HG02759 (cell line): Measurements from ENCODE around the gene FANCL.
"Not testable (repeated sequence)": the region's sequence is repeated elsewhere in the genome, so short reads cannot be mapped to it uniquely, and the experiment has no call there.

Source experiments
- ATAC-seq: cut with Tn5 transposase; IDR thresholded peaks from one replicate; pipeline ENCODE4 v1.9.1; 2021; ENCODE audit warnings: mild to moderate bottlenecking, moderate library complexity; ENCODE audit not compliant: unreplicated experiment

Gene FANCL

GRCh38 chr2:58155160-58155778 is 85.9 kb downstream of the FANCL start:
- no peak for ATAC-seq

DNA sequence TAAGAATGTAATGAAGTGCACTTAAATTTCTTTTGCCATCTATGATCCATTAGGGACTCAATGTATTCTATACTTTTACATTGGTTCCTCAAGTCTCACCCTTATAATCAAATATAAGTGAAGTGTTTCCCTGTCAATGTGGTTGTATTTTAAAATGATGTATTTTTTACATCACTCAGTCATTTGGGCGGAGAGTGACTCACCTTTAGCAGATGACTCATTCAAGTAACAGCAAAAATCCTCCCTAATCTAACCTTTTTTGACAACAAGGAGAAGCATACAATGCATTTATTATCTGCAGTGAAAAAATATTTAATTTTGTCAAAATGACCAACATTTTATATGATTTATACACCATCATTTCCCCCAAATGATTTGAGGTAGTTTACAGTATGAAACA is 94.4 kb downstream of the FANCL start:
- ATAC-seq: no peak

DNA sequence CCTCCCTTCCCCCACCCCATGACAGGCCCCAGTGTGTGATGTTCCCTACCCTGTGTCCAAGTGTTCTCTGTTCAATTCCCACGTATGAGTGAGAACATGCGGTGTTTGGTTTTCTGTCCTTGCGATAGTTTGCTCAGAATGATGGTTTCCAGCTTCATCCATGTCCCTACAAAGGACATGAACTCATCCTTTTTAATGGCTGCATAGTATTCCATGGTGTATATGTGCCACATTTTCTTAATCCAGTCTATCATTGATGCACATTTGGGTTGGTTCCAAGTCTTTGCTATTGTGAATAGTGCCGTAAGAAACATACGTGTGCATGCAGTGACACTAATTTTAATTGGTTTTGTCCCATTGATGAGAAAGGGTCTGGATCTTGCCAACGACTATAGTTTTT is 95.4 kb downstream of the FANCL start:
- not testable (repeated sequence) for ATAC-seq

GRCh38 chr2:58140508-58141072 is 100.5 kb downstream of the FANCL start:
- no peak for ATAC-seq

GRCh38 chr2:58138396-58139030 is 102.6 kb downstream of the FANCL start:
- ATAC-seq: no peak

- no peak for ATAC-seq
Measured at GRCh38 chr2:58137856-58138255, 103.3 kb downstream of the FANCL start.

DNA sequence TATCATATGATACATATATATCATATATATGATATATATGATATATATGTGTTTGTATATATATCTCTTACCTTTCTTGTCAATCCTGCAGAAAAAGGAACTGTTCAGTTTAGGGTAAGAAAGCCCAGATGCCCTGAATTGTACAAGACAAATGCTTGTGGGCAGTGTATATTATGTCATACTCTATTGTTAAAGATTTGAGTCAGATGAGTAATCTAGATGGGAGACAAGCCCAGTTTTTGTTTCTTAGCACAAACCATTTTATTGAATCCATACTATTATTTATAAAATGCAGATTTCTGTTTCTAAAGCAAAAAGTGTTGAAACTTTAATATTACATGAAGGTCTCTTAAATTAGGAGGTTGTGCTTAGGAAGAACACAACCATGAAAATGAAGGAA is 103.9 kb downstream of the FANCL start:
- no peak for ATAC-seq

- ATAC-seq: no peak
Measured at GRCh38 chr2:58135861-58136260, 105.3 kb downstream of the FANCL start.

GRCh38 chr2:58133395-58133794 is 107.7 kb downstream of the FANCL start:
- no peak for ATAC-seq

GRCh38 chr2:58131191-58132011 is 109.7 kb downstream of the FANCL start:
- ATAC-seq: no peak

DNA sequence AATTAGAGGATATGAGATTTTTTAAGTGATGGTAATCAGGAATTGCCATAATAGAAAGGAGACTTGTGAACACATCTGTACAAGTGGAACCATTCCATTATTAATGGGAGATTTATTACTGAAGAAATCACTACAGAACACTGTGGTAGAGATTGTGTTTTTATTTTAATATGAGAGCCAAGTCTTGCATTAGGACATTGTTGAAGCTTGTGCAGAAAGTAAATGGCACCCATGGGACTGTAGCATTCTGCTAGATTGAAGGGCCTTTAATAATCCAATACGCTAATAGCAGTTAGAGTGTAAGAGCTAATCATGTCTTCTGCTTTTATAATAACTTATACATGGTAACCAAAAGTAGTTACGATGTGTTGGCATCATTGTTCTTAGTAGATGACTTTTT is 110.9 kb downstream of the FANCL start:
- no peak for ATAC-seq

GRCh38 chr2:58127111-58127510 is 114.0 kb downstream of the FANCL start:
- ATAC-seq: no peak

DNA sequence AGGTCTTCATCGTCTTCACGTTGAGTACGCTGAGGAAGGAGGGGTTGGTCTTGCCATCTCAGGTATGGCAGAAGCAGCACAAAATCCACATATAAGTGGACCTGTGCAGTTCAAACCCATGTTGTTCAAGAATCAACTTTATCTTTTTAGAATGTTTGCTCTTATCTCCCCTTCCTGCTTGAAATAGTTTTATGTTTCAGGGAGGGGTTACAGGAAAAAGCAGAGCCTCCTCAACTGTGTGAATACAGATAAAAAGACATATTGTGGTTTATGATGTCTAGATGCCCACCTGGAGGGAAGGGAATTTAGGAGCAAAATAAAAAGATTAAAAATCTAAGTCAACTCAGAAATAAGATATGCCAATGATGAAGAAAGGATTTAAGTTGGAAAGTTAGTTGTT is 118.6 kb downstream of the FANCL start:
- ATAC-seq: no peak

- no peak for ATAC-seq
Measured at GRCh38 chr2:58122040-58122439, 119.1 kb downstream of the FANCL start.

GRCh38 chr2:58120626-58121229 is 120.4 kb downstream of the FANCL start:
- ATAC-seq: peak; percentile 40

DNA sequence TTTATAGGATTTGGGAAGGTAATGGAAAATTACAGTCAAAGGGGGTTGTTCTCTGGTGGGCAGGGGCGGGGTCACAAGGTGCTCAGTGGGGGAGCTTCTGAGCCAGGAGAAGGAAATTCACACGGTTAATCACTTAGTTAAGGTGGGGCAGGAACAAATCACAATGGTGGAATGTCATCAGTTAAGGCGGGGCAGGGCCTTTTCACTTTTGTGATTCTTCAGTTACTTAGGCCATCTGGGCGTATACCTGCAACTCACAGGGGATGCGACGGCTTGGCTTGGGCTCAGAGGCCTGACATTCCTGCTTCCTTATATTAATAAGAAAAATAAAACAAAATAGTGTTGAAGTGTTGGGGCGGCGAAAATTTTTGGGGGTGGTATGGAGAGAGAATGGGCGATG is 127.6 kb downstream of the FANCL start:
- not testable (repeated sequence) for ATAC-seq

- no peak for ATAC-seq
Measured at GRCh38 chr2:58110765-58111164, 130.4 kb downstream of the FANCL start.

DNA sequence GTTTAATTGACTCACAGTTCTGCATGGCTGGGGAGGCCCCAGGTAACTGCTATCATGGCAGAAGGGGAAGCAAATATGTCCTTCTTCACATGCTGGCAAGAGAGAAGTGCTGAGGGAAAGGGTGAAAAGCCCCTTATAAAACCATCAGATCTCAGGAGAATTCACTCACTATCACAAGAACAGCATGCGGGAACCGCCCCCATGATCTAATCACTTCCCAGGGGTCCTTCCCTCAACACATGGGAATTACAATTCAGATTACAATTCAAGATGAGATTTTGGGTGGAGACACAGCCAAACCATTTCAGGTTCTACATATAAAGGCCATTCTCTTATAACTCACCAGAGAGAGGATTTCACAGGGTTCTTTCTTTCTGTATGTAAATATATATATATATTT is 131.6 kb downstream of the FANCL start:
- ATAC-seq: no peak
